ENCODE measurements around the gene INTS11. TPM values are rescaled to one million over a fixed set of nuclear protein-coding genes. Genes with fewer than 3 reads are reported as not detected.

INTS11 gene
- total and polyA plus RNA-seq, 2 donors (not counting 1 experiment from before 2014, with no cell fraction given), result 149 to 245 TPM

- H3K36me3 ChIP-seq (replicated peaks in 1 of 2; ENCODE audit: control extremely low read depth in 1 of 2, control insufficient read depth in 1 of 2, extremely low read depth in 1 of 2, insufficient read depth in 2 of 2, low read length in 1 of 2), result peaks cover 0 to 64% of the 10 kb centered on the region in 2 experiments
- peaks cover 65% of the 10 kb centered on the region for H3K79me2 ChIP-seq (ENCODE audit: control insufficient read depth, insufficient read depth, low read length)
- H3K9me3 ChIP-seq (ENCODE audit: control extremely low read depth in 1 of 3, control insufficient read depth in 2 of 3, insufficient read depth in 1 of 3, low read length in 2 of 3), result no peaks in the 10 kb centered on the region
- peaks cover 0 to 4% of the 10 kb centered on the region in 2 donors for H3K4me1 ChIP-seq (ENCODE audit: control insufficient read depth in 2 of 2, insufficient read depth in 2 of 2, low read length in 2 of 2)
- DNase-seq (no peak), ATAC-seq (ENCODE audit: low read depth) (no peak)
- Mint-ChIP-seq H3K9me3 (ENCODE audit: insufficient read depth) (no peaks in the 10 kb centered on the region), H3K4me1 (peaks cover 19% of the 10 kb centered on the region), H3K4me3 (no peak overlapping the region), H3K27ac (no peak overlapping the region), H3K27me3 (no peaks in the 10 kb centered on the region)
- 94% methylated on average over 9 of the region's 9 CpGs for WGBS (ENCODE audit: insufficient coverage)
- peaks cover 85% of the 10 kb centered on the region for H4K20me1 ChIP-seq (ENCODE audit: control insufficient read depth, insufficient read depth, low read length, poor library complexity, severe bottlenecking)
- H2AFZ ChIP-seq (ENCODE audit: insufficient read depth, low read depth, low read length, poor library complexity, severe bottlenecking), result no peak overlapping the region
- no peak for TF ChIP-seq EZH2 (IDR thresholded peaks at IDR 0.05; ENCODE audit: borderline replicate concordance, insufficient read depth, low read depth, low read length, poor library complexity, severe bottlenecking)
- TF ChIP-seq CTCF (IDR thresholded peaks at IDR 0.05), result no peak
- intact Hi-C loops (cut with micrococcal nuclease), result no loop called here
- no peak overlapping the region for H3K4me3 ChIP-seq (ENCODE audit: control extremely low read depth in 1 of 5, extremely low read depth in 1 of 5, insufficient read depth in 1 of 5, low read depth in 2 of 5, low read length in 4 of 5)
- CTCF ChIA-PET, result interaction anchor here (4.5 kb wide), 1 partner anchor 142 kb away, joined by 26 read pairs; no protein-coding TSS in a partner anchor
- no peak overlapping the region for H3K9ac ChIP-seq (ENCODE audit: low read length)
- H3K4me2 ChIP-seq (replicated peaks; ENCODE audit: low read depth, low read length, poor library complexity, severe bottlenecking), result no peak overlapping the region
- POLR2A ChIA-PET, result no interaction called here
- H3K27me3 ChIP-seq (replicated peaks in 1 of 4; ENCODE audit: control extremely low read depth in 1 of 4, control insufficient read depth in 3 of 4, insufficient read depth in 4 of 4, low read length in 3 of 4), result no peaks in the 10 kb centered on the region
- H3K27ac ChIP-seq (ENCODE audit: low read length in 2 of 2), result no peak overlapping the region
Measured at GRCh38 chr1:1264026-1264425, 60.4 kb downstream of the INTS11 start.

GRCh38 chr1:1262758-1263157 lies 61.7 kb downstream of the INTS11 start:
- WGBS (ENCODE audit: insufficient coverage), result 95% methylated on average over 8 of the region's 8 CpGs
- no peak overlapping the region for H3K4me2 ChIP-seq (replicated peaks; ENCODE audit: low read depth, low read length, poor library complexity, severe bottlenecking)
- no peak overlapping the region for H3K4me3 ChIP-seq (ENCODE audit: control extremely low read depth in 1 of 5, extremely low read depth in 1 of 5, insufficient read depth in 1 of 5, low read depth in 2 of 5, low read length in 4 of 5)
- Mint-ChIP-seq H3K9me3 (ENCODE audit: insufficient read depth) (no peaks in the 10 kb centered on the region), H3K4me1 (peaks cover 16% of the 10 kb centered on the region), H3K27ac (no peak overlapping the region), H3K27me3 (no peaks in the 10 kb centered on the region), H3K4me3 (no peak overlapping the region)
- no peak for TF ChIP-seq CTCF (IDR thresholded peaks at IDR 0.05)
- TF ChIP-seq EZH2 (IDR thresholded peaks at IDR 0.05; ENCODE audit: borderline replicate concordance, insufficient read depth, low read depth, low read length, poor library complexity, severe bottlenecking), result no peak
- no peaks in the 10 kb centered on the region for H3K27me3 ChIP-seq (replicated peaks in 1 of 4; ENCODE audit: control extremely low read depth in 1 of 4, control insufficient read depth in 3 of 4, insufficient read depth in 4 of 4, low read length in 3 of 4)
- H3K79me2 ChIP-seq (ENCODE audit: control insufficient read depth, insufficient read depth, low read length), result peaks cover 62% of the 10 kb centered on the region
- H3K4me1 ChIP-seq (ENCODE audit: control insufficient read depth in 2 of 2, insufficient read depth in 2 of 2, low read length in 2 of 2), result peaks cover 0 to 4% of the 10 kb centered on the region in 2 donors
- no peak overlapping the region for H3K9ac ChIP-seq (ENCODE audit: low read length)
- H3K9me3 ChIP-seq (ENCODE audit: control extremely low read depth in 1 of 3, control insufficient read depth in 2 of 3, insufficient read depth in 1 of 3, low read length in 2 of 3), result no peaks in the 10 kb centered on the region
- H3K36me3 ChIP-seq (replicated peaks in 1 of 2; ENCODE audit: control extremely low read depth in 1 of 2, control insufficient read depth in 1 of 2, extremely low read depth in 1 of 2, insufficient read depth in 2 of 2, low read length in 1 of 2), result peaks cover 0 to 59% of the 10 kb centered on the region in 2 experiments
- peaks cover 81% of the 10 kb centered on the region for H4K20me1 ChIP-seq (ENCODE audit: control insufficient read depth, insufficient read depth, low read length, poor library complexity, severe bottlenecking)
- ChIA-PET CTCF (interaction anchor here (4.5 kb wide), 1 partner anchor 141 kb away, joined by 26 read pairs; no protein-coding TSS in a partner anchor), POLR2A (no interaction called here)
- DNase-seq, result no peak
- no peak overlapping the region for H2AFZ ChIP-seq (ENCODE audit: insufficient read depth, low read depth, low read length, poor library complexity, severe bottlenecking)
- no peak overlapping the region for H3K27ac ChIP-seq (ENCODE audit: low read length in 2 of 2)
- ATAC-seq (ENCODE audit: low read depth), result no peak
- intact Hi-C loops (cut with micrococcal nuclease), result no loop called here
